Measurements from ENCODE around the gene TBX4.
"Not testable (repeated sequence)": the region's sequence is repeated elsewhere in the genome, so short reads cannot be mapped to it uniquely, and the experiment has no call there.

TBX4 gene

GRCh38 chr17:61427567-61427966 is 24.7 kb upstream of the TBX4 start:
- no peak for TF ChIP-seq CTCF (IDR thresholded peaks at IDR 0.05; ENCODE audit: control extremely low read depth, extremely low read depth, low read depth, missing control alignments)
- DNase-seq (ENCODE audit: extremely low spot score): no peak
- ChIA-PET CTCF (interaction anchor here (3.1 kb wide), 1 partner anchor 15 kb away, joined by 11 read pairs; no protein-coding TSS in a partner anchor), POLR2A (no interaction called here)

GRCh38 chr17:61429274-61429673 is 22.9 kb upstream of the TBX4 start:
- no peak for TF ChIP-seq CTCF (IDR thresholded peaks at IDR 0.05; ENCODE audit: control extremely low read depth, extremely low read depth, low read depth, missing control alignments)
- POLR2A ChIA-PET: no interaction called here
- no peak for DNase-seq (ENCODE audit: extremely low spot score)
- CTCF ChIA-PET: interaction anchor here (1.5 to 3.1 kb wide), 3 partner anchors 9 to 16 kb away, joined by 3 to 11 read pairs (median 4); no protein-coding TSS in a partner anchor

GRCh38 chr17:61429831-61430230 is 22.4 kb upstream of the TBX4 start:
- POLR2A ChIA-PET; DNase-seq (ENCODE audit: extremely low spot score): not testable (repeated sequence)
- CTCF ChIA-PET: interaction anchor here (1.5 kb wide), 1 partner anchor 10 kb away, joined by 4 read pairs; no protein-coding TSS in a partner anchor

GRCh38 chr17:61431594-61432311 is 20.5 kb upstream of the TBX4 start:
- CTCF ChIA-PET: no interaction called here
- POLR2A ChIA-PET: no interaction called here
- TF ChIP-seq CTCF (IDR thresholded peaks at IDR 0.05; ENCODE audit: control extremely low read depth, extremely low read depth, low read depth, missing control alignments): no peak
- no peak for DNase-seq (ENCODE audit: extremely low spot score)

GRCh38 chr17:61436273-61436672 is 15.9 kb upstream of the TBX4 start:
- TF ChIP-seq CTCF (IDR thresholded peaks at IDR 0.05; ENCODE audit: control extremely low read depth, extremely low read depth, low read depth, missing control alignments): no peak
- no peak for DNase-seq (ENCODE audit: extremely low spot score)
- ChIA-PET POLR2A (no interaction called here), CTCF (no interaction called here)

- ChIA-PET POLR2A (no interaction called here), CTCF (no interaction called here)
- no peak for DNase-seq (ENCODE audit: extremely low spot score)
- TF ChIP-seq CTCF (IDR thresholded peaks at IDR 0.05; ENCODE audit: control extremely low read depth, extremely low read depth, low read depth, missing control alignments): no peak
Observed at GRCh38 chr17:61436995-61437704, 15.1 kb upstream of the TBX4 start.

GRCh38 chr17:61440697-61441096 is 11.5 kb upstream of the TBX4 start:
- ChIA-PET CTCF (interaction anchor here (2.4 kb wide), 1 partner anchor 28 kb away, joined by 7 read pairs; no protein-coding TSS in a partner anchor), POLR2A (no interaction called here)
- no peak for TF ChIP-seq CTCF (IDR thresholded peaks at IDR 0.05; ENCODE audit: control extremely low read depth, extremely low read depth, low read depth, missing control alignments)
- DNase-seq (ENCODE audit: extremely low spot score): no peak

- CTCF ChIA-PET; DNase-seq (ENCODE audit: extremely low spot score); POLR2A ChIA-PET: not testable (repeated sequence)
Observed at GRCh38 chr17:61441507-61441906, 10.7 kb upstream of the TBX4 start.
